Lower lobe of right lung (tissue), 2 donors: ENCODE data around the gene OR2L2. TPM values are rescaled to one million over a fixed set of nuclear protein-coding genes. Genes with fewer than 3 reads are reported as not detected.

Source experiments
- ATAC-seq, 2 donors: fragments of 200-7000 bp; cut with Tn5 transposase; one replicate each; pipeline ENCODE4 v1.9.1; 2020 to 2022; ENCODE audit warnings: mild to moderate bottlenecking in 2 of 2, moderate library complexity in 2 of 2
- DNase-seq: peaks from one replicate; pipeline ENCODE4 v3.0.0-alpha.2; 2020
- H3K27ac ChIP-seq: fragments of 200-600 bp; one replicate; pipeline ENCODE4 v1.8.0; 2022
- H3K27me3 ChIP-seq: fragments of 200-600 bp; one replicate; pipeline ENCODE4 v1.8.0; 2022; ENCODE audit warnings: low read depth
- H3K36me3 ChIP-seq: fragments of 200-600 bp; one replicate; pipeline ENCODE4 v1.8.0; 2022; ENCODE audit warnings: mild to moderate bottlenecking
- H3K4me1 ChIP-seq: fragments of 200-600 bp; one replicate; pipeline ENCODE4 v1.8.0; 2022
- H3K4me3 ChIP-seq: fragments of 200-600 bp; one replicate; pipeline ENCODE4 v1.8.0; 2022; ENCODE audit warnings: mild to moderate bottlenecking
- H3K9me3 ChIP-seq: fragments of 200-600 bp; one replicate; pipeline ENCODE4 v1.8.0; 2022
- intact Hi-C: fragments of 100-400 bp; cut with DNase I; formaldehyde crosslinking; loops from one replicate; pipeline ENCODE4 v1.11.0; 2022
- total RNA-seq: library from RNA; stranded (reverse); fragmentation: NEBNext Ultra II Directional; extraction: Animal tissue kit (Norgen Biotek cat#: 25700); gene quantifications from one replicate; pipeline ENCODE4 v1.2.1, GENCODE V29; 2021
- TF ChIP-seq, protein P1 (sequence below): fragments of 200-600 bp; IDR thresholded peaks from one replicate; pipeline ENCODE4 v1.8.0; 2022; ENCODE audit warnings: antibody characterized with exemption, mild to moderate bottlenecking
- donor health status: DM: no; HTN: yes; CAD: no; lungs with severe emphysema.

OR2L2 gene
- total RNA-seq, 1 donor from 2014 or later = not detected

DNA sequence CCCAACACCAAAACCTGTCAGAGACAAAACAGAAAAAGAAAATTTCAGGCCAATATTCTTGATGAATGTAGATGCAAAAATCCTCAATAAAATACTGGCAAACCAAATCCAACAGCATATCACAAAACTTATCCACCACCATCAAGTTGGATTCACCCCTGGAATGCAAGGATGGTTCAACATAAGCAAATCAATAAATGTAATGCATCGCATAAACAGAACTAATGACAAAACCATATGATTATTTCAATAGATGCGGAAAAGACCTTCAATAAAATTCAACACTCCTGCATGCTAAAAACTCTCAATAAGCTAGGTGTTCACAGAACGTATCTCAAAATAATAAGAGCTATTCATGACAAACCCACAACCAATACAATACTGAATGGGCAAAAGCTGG, 20.2 kb upstream of the OR2L2 start:
- TF ChIP-seq, protein P1, sequence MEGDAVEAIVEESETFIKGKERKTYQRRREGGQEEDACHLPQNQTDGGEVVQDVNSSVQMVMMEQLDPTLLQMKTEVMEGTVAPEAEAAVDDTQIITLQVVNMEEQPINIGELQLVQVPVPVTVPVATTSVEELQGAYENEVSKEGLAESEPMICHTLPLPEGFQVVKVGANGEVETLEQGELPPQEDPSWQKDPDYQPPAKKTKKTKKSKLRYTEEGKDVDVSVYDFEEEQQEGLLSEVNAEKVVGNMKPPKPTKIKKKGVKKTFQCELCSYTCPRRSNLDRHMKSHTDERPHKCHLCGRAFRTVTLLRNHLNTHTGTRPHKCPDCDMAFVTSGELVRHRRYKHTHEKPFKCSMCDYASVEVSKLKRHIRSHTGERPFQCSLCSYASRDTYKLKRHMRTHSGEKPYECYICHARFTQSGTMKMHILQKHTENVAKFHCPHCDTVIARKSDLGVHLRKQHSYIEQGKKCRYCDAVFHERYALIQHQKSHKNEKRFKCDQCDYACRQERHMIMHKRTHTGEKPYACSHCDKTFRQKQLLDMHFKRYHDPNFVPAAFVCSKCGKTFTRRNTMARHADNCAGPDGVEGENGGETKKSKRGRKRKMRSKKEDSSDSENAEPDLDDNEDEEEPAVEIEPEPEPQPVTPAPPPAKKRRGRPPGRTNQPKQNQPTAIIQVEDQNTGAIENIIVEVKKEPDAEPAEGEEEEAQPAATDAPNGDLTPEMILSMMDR = no peak
- no peaks in the 10 kb centered on the region for H3K27me3 ChIP-seq
- intact Hi-C loops = no loop called here
- no peaks in the 10 kb centered on the region for H3K4me1 ChIP-seq
- H3K27ac ChIP-seq = no peak overlapping the region
- no peak for ATAC-seq
- H3K9me3 ChIP-seq = peaks cover 25% of the 10 kb centered on the region
- DNase-seq = no peak
- H3K4me3 ChIP-seq = no peak overlapping the region
- no peaks in the 10 kb centered on the region for H3K36me3 ChIP-seq

DNA sequence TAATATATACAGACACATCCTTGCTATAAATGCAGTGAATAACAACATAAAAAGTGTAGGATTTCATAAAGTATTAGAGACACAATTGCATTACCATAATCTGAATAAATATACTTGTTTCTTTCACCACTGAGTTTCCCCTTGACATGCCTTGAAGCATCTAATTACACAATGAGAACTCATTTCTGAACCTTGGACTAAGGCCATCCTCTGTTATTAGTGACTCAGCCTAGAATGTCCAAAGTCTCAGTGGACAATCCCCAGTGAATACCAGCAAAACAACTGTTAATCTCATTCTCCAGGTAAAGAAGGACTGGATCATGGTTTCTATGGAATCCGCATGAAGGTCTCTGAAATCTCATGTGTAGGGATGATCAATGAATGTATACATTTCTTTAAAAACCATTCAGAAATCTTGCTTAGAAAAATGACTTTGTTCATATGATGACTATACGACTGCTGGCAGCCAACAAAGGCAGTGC, 16.6 kb upstream of the OR2L2 start, which contains the start of gene OR2L5:
Gene OR2L5 (plus strand): TSS at position 432 of the 482 bp plus-strand sequence. CDS start 8,288 bp downstream, outside the sequence.
- Histone ChIP-seq H3K27me3 (no peaks in the 10 kb centered on the region), H3K4me3 (no peak within 1 kb of the TSS), H3K27ac (no peak within 1 kb of the TSS), H3K9me3 (peaks cover 25% of the 10 kb centered on the region), H3K4me1 (no peaks in the 10 kb centered on the region), H3K36me3 (no peaks in the 10 kb centered on the region)
- DNase-seq (no peak), ATAC-seq (no peak)
- intact Hi-C loops = no loop called here
- TF ChIP-seq, protein P1 = no peak

DNA sequence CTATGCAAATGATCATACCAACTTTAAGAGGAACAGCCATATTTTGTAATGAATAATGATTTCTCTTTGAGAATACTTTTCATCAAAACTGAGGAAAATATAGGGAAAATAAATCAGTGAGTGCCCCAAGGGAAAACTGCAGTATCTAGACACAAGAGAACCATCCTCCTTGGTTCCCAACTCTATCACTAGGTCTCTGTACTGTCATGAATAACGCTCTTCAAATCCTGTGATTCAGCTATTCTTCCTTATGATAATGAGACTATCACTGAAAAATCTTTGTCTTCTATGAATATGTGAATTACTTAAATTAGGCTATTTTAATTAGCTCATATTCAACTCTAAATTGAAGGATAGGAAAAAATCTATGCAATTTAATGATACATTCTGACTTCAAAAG, 14.1 kb upstream of the OR2L2 start:
- Histone ChIP-seq H3K27me3 (no peaks in the 10 kb centered on the region), H3K4me3 (no peak overlapping the region), H3K27ac (no peak overlapping the region), H3K9me3 (peaks cover 8% of the 10 kb centered on the region), H3K36me3 (no peaks in the 10 kb centered on the region), H3K4me1 (no peaks in the 10 kb centered on the region)
- no peak for DNase-seq
- intact Hi-C loops = no loop called here
- no peak for ATAC-seq
- TF ChIP-seq, protein P1 = no peak

DNA sequence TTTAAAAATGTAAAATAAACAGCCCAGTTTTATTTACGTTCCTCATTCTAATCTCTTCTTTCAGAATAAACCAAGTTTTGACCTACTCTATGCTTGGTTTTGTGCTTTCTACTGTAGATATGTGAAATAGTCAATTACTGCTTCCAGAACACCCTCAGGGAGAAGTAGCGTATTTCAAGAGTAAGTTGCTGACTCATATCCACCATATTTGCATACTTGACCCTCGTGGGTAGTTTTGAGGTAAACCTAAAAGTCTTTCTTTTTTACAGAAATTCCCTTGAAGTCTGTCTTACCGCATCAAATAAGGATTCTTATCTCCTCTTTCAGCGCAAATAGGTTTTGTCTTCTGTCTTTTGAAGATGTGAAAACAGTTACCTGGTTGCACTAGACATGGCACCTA, 15.3 kb downstream of the OR2L2 start:
- DNase-seq (no peak), ATAC-seq (no peak)
- Histone ChIP-seq H3K27ac (no peak overlapping the region), H3K27me3 (no peaks in the 10 kb centered on the region), H3K4me1 (no peaks in the 10 kb centered on the region), H3K4me3 (no peak overlapping the region), H3K9me3 (no peaks in the 10 kb centered on the region), H3K36me3 (no peaks in the 10 kb centered on the region)
- intact Hi-C loops = no loop called here
- TF ChIP-seq, protein P1 = no peak

DNA sequence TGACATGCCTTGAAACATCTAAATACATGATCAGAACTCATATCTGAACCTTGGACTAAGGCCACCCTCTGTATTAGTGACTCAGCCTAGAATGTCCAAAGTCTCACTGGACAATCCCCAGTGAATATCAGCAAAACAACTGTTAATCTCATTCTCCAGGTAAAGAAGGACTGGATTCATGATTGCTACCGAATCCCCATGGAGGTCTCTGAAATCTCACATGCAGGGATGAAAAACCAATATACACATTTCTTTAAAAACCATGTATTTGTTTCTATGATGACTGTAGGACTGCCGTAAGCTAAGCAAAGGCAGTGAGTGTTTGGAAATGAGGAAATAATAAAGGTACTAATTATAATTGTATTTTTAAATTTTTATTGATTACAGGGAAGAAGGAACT, 16.7 kb downstream of the OR2L2 start, which contains the start of gene OR2L3:
Gene OR2L3 (plus strand): TSS at position 301 of the 400 bp plus-strand sequence. CDS start 13,846 bp downstream, outside the sequence.
- TF ChIP-seq, protein P1 = no peak

More for the DNA sequence above, 16.7 kb downstream of the OR2L2 start, which contains the start of gene OR2L3:
- ATAC-seq (no peak), DNase-seq (no peak)
- Histone ChIP-seq H3K4me3 (no peak within 1 kb of the TSS), H3K27ac (no peak within 1 kb of the TSS), H3K27me3 (no peaks in the 10 kb centered on the region), H3K9me3 (no peaks in the 10 kb centered on the region), H3K4me1 (no peaks in the 10 kb centered on the region), H3K36me3 (no peaks in the 10 kb centered on the region)
- intact Hi-C loops = no loop called here
